ENCODE results near the gene SND1.

The SND1 gene

DNA sequence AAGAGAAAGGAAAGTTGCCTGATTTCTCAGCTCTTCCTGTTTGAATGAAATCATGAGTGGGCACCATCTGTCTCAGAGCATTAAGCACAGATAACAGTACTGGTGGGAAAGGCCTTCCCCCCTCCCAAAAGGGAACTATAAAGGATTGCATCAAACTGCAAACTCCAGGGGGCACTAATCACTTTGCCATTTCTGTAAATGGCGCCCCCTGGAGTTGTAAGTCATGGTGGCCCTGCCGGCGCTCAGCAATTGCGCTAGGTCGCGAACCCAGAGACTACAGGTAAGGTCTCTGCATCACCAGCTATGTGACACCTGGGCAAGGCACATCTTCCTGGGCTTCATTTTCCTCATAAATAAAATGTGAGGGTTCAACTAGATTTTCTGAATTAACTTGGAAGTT is 368.2 kb downstream of the SND1 start:
- DNase-seq (ENCODE audit: low spot score) = peak; percentile 16

GRCh38 chr7:128021366-128021765 is 369.4 kb downstream of the SND1 start:
- DNase-seq (ENCODE audit: low spot score) = peak; percentile 37

- DNase-seq (ENCODE audit: low spot score) = no peak
These were observed 370.9 kb downstream of the SND1 start for GRCh38 chr7:128022631-128023532.

DNA sequence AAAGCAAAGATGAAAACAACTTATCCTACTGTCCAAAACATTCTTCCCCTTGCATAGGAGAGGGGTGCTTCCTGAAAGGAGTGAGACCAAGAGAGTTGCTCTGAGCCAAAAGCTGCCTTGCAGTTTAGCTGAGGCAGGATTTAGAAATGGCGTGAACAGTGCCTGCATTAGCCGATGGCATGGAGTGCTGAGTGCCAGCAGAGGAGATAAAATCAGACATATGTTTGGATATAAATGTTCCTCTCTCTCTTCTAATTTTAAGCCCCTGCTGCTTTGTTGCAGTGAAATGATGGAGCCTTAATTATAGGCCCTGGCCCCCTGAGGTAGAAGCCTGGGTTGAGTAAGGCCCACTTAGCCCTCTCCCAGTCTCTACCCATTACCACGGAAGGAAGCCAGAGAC is 372.2 kb downstream of the SND1 start:
- no peak for DNase-seq (ENCODE audit: low spot score)

DNA sequence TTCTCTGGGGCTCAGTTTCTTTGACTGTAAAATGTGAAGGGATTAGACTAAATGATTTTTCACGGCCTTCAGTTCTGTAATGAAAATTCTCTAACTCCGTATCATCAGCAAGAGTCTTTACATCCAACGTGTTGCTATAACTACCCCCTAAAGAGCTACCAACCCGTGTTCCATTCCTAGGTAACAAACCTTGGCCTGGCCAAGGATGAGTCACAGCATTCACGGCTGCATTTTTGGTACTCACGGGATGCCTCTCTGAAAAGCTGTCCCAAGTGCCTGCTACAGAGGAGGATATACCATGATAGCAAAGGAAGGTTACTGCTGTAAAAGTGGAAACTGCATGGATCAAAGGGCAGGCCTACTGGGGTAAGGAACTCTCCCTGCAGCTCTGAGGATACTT is 373.4 kb downstream of the SND1 start:
- no peak for DNase-seq (ENCODE audit: low spot score)

DNA sequence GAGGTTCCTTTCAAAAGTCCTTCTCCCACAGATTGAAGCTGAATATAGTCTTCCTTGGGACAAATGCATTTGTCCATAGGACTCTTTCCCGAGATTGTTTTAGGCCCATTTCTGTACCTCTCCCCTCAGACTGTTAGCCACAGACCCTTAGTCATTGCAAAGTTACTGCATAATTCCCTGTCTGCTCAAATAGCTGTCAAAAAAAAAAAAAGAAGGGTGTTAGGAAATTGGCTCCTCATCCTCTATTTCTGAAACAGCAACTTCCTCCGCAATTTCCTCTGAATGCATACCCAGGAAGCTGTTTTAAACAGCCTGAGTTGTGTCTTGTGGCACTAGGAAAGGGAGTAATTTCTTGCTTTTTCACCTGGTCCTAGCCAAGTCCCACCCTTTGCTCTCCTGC is 373.8 kb downstream of the SND1 start:
- DNase-seq (ENCODE audit: low spot score) = no peak

DNA sequence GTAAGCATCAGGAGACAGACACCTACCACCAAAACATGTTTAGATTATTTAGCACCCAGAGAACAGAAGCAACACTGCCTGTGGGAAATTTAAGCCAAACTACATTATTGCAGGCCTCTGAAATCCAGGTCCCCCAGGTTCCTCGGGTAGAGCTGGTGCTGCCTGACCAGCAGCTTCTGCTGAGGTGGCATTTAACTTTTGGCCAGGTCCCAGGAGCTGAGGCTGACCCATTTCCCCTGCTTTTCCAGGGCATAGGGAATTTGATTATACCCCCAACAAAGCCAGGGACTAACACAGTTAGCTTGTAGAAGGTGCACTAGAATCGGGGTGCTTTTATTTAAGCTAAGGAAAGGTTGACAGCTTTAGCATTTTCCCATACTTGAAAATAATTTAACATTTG is 374.6 kb downstream of the SND1 start:
- no peak for DNase-seq (ENCODE audit: low spot score)

DNA sequence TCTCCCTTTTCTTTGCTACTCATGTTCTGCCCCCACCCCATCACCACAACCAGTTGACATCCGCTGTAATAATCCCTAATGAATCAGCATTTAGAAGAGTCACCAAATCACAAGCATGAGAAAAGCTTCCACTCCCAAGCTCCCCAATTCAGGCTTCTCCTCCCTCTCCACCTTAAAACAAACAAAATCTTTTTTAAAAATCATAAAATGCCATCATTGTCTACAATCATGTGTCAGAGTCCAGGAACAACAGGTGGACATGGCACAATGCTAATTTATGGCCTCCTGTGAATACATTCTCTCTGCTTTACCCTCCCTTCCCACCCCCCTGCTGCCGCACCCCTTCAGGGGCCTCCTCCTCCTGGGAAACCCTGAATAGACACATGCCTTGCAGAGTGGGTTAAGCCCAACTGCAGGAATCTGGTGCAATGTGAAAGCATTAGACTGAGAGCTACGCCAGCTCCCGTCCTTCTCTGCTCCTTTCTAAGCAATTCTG is 375.5 kb downstream of the SND1 start:
- no peak for DNase-seq (ENCODE audit: low spot score)

GRCh38 chr7:128029405-128029995 is 377.5 kb downstream of the SND1 start:
- no peak for DNase-seq (ENCODE audit: low spot score)

DNA sequence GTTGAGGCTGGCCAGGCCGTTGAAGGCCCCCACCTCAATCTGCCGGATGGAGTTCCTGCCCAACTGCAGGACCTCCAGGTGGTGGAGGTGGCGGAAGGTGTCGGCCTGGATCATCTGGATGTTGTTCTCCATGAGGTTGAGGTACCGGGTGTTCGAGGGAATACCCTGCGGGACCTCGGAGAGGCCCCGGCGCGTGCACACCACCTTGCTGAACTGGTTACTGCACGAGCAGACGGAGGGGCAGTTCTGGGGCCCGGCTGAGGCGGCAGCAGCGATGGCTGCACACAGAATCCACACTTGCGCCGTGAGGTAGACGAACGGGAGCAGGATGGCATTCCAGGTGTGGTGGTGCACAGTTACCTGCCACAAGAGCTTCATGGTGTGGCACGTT is 378.3 kb downstream of the SND1 start:
- no peak for DNase-seq (ENCODE audit: low spot score)

DNA sequence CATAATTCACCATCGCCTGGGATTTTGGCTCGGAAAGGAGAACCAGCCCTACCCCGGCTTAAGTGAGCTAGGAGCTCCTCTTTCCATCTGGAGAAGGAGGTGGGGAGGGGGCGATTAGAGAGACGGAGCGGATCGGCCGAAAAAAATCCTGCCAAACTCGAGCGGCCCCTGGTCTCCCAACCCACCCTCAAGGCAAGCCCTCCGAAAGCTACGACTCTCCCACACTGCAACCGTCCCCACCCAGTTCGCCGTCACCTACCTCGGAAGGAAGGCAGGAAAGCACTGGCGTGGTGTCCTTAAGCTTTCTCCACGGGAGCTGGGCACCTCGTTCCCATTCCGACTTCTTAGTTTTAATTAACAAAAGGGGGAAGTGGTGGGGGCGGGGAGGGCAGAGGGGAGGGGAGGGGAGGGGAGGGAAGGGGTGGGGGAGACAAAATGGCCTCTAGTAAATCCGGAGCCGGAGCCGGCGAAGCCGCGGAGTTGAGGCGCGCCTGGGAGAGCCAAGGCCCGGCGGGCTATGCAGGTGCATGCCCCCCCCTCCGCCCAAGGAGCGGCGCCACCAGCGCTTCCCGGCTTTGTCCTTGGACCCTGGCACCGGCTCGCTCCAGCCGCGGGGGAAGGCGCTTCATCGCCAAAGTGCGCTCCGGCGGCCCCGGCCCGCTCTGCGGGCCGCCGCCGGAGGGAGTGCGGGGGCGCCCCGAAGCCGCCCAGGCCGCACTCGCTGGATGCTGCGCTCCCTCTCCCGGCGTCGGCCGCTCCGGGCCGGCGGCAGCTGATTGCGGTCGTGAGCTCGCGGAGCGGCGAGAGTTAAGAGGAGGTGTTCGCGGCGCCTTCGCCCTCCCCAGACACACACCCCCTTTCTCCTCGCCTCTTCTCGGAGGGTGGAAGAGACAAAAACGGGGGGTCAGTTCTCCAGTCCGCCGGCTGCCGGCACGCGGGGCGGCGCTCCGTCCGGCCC is 378.9 kb downstream of the SND1 start, which contains the start of gene LRRC4:
TSS of gene LRRC4 (minus strand) at position 784 of the 958 bp plus-strand sequence. CDS start 797 bp downstream, outside the sequence.
- DNase-seq (ENCODE audit: low spot score) = no peak

GRCh38 chr7:128031901-128032604 is 380.1 kb downstream of the SND1 start:
- no peak for DNase-seq (ENCODE audit: low spot score)

GRCh38 chr7:128032605-128033235 is 380.7 kb downstream of the SND1 start:
- DNase-seq (ENCODE audit: low spot score) = no peak

- no peak for DNase-seq (ENCODE audit: low spot score)
These were observed 381.3 kb downstream of the SND1 start for GRCh38 chr7:128033246-128033645.

- no peak for DNase-seq (ENCODE audit: low spot score)
These were observed 382.8 kb downstream of the SND1 start for GRCh38 chr7:128034825-128035224.

GRCh38 chr7:128035712-128036111 is 383.7 kb downstream of the SND1 start:
- DNase-seq (ENCODE audit: low spot score) = no peak

GRCh38 chr7:128036226-128036940 is 384.4 kb downstream of the SND1 start:
- no peak for DNase-seq (ENCODE audit: low spot score)

DNA sequence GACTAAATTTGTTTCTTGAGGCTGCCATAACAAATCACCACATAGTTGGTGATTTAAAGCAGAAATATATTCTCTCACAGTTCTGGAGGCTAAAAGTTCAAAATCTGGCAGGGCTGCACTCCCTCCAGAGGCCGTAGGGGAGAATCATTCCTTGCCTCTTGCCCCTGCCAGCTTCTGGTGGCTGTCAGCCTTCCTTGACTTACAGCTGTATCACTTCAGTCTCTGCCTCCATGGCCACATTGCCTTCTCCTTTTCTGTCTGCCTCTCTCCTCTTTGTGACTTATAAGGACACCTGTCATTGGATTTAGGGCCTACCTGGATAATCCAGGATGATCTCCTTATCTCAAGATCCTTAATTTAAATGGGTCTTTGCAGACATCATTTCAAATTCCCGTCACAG is 385.1 kb downstream of the SND1 start:
- peak; percentile 20 for DNase-seq (ENCODE audit: low spot score)

- no peak for DNase-seq (ENCODE audit: low spot score)
These were observed 386.1 kb downstream of the SND1 start for GRCh38 chr7:128037880-128038619.

DNA sequence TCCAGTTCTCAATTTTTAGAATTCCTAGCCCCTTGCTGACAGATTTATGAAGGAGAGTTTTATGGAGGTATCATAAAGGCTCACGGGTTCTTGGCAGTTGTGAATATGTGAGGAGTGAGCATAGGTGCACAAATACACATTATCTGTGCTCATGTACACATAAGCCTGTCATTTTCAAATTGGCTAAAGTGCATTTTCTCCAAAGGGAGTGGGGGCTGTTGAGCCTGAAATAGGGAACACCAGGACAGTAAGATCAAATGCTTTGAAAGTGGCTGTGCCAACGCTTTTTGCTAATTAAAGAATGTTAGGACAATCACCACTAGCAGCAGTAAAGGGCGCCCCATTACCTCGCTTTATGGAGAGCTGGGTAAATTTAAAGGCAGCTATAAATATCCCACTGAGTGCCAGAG is 387.6 kb downstream of the SND1 start:
- no peak for DNase-seq (ENCODE audit: low spot score)

All from RKO (cell line).